Activated T-cell treated with anti-CD3 and anti-CD28 coated beads, Interleukin-2, amount 50 U/mL, for 4 hours (primary cell): Measurements from ENCODE around the gene NTRK2. TPM values are rescaled to one million over a fixed set of nuclear protein-coding genes. Genes with fewer than 3 reads are reported as not detected.

ENCODE experiments used
- ATAC-seq, 2 donors: fragments of 200-7000 bp; cut with Tn5 transposase; one replicate each; pipeline ENCODE4 v1.10.0; 2021
- DNase-seq: peaks from one replicate; pipeline ENCODE4 v3.0.0-alpha.2; 2020
- H3K27me3 Mint-ChIP-seq: one replicate; pipeline ENCODE4 v1.8.0; 2021; ENCODE audit warnings: low read depth, mixed read lengths
- H3K36me3 Mint-ChIP-seq: one replicate; pipeline ENCODE4 v1.8.0; 2022; ENCODE audit warnings: mixed read lengths; ENCODE audit not compliant: insufficient read depth
- H3K4me1 Mint-ChIP-seq: one replicate; pipeline ENCODE4 v1.8.0; 2021; ENCODE audit warnings: low read depth, mixed read lengths
- H3K4me3 Mint-ChIP-seq: one replicate; pipeline ENCODE4 v1.8.0; 2021; ENCODE audit warnings: mild to moderate bottlenecking, moderate library complexity, mixed read lengths
- H3K9me3 Mint-ChIP-seq: one replicate; pipeline ENCODE4 v1.8.0; 2021; ENCODE audit warnings: mixed read lengths
- total RNA-seq, 3 donors: library from RNA; stranded (reverse); gene quantifications; one replicate each; pipeline ENCODE4 v1.2.1, GENCODE V29; 2021

Gene NTRK2
- total RNA-seq, 3 donors from 2014 or later, result 0.18 to 0.82 (median 0.38) TPM

GRCh38 chr9:85038061-85038460 is 368.5 kb downstream of the NTRK2 start:
- peaks cover 2% of the 10 kb centered on the region for H3K9me3 Mint-ChIP-seq
- DNase-seq (no peak), ATAC-seq (no peak)
- H3K4me3 Mint-ChIP-seq, result no peak overlapping the region
- H3K4me1 Mint-ChIP-seq, result no peaks in the 10 kb centered on the region
- peaks cover 3% of the 10 kb centered on the region for H3K27me3 Mint-ChIP-seq
- no peaks in the 10 kb centered on the region for H3K36me3 Mint-ChIP-seq

- Mint-ChIP-seq H3K9me3 (no peaks in the 10 kb centered on the region), H3K4me1 (no peaks in the 10 kb centered on the region), H3K27me3 (no peaks in the 10 kb centered on the region), H3K4me3 (no peak overlapping the region), H3K36me3 (no peaks in the 10 kb centered on the region)
- ATAC-seq (no peak), DNase-seq (no peak)
Observed at GRCh38 chr9:85038824-85039608, 369.5 kb downstream of the NTRK2 start.

- Mint-ChIP-seq H3K36me3 (no peaks in the 10 kb centered on the region), H3K4me3 (no peak overlapping the region), H3K4me1 (no peaks in the 10 kb centered on the region), H3K27me3 (no peaks in the 10 kb centered on the region), H3K9me3 (no peaks in the 10 kb centered on the region)
- no peak for ATAC-seq
- DNase-seq, result no peak
Observed at GRCh38 chr9:85040146-85040545, 370.6 kb downstream of the NTRK2 start.

GRCh38 chr9:85040821-85041465 is 371.4 kb downstream of the NTRK2 start:
- DNase-seq (no peak), ATAC-seq (no peak)
- no peaks in the 10 kb centered on the region for H3K9me3 Mint-ChIP-seq
- no peaks in the 10 kb centered on the region for H3K27me3 Mint-ChIP-seq
- no peaks in the 10 kb centered on the region for H3K4me1 Mint-ChIP-seq
- H3K36me3 Mint-ChIP-seq, result no peaks in the 10 kb centered on the region
- no peak overlapping the region for H3K4me3 Mint-ChIP-seq

- no peak overlapping the region for H3K4me3 Mint-ChIP-seq
Observed at GRCh38 chr9:85041466-85042137, 372.1 kb downstream of the NTRK2 start.

GRCh38 chr9:85042981-85043647 is 373.6 kb downstream of the NTRK2 start:
- ATAC-seq, result no peak
- Mint-ChIP-seq H3K36me3 (no peaks in the 10 kb centered on the region), H3K4me1 (no peaks in the 10 kb centered on the region), H3K4me3 (no peak overlapping the region), H3K27me3 (no peaks in the 10 kb centered on the region), H3K9me3 (no peaks in the 10 kb centered on the region)
- no peak for DNase-seq

More at GRCh38 chr9:85041466-85042137, 372.1 kb downstream of the NTRK2 start:
- Mint-ChIP-seq H3K4me1 (no peaks in the 10 kb centered on the region), H3K36me3 (no peaks in the 10 kb centered on the region), H3K9me3 (no peaks in the 10 kb centered on the region), H3K27me3 (no peaks in the 10 kb centered on the region)
- no peak for ATAC-seq
- DNase-seq, result no peak

- Mint-ChIP-seq H3K27me3 (no peaks in the 10 kb centered on the region), H3K9me3 (no peaks in the 10 kb centered on the region), H3K4me1 (no peaks in the 10 kb centered on the region), H3K36me3 (no peaks in the 10 kb centered on the region), H3K4me3 (no peak overlapping the region)
- DNase-seq (no peak), ATAC-seq (no peak)
Observed at GRCh38 chr9:85045271-85045670, 375.7 kb downstream of the NTRK2 start.

GRCh38 chr9:85046475-85046874 is 376.9 kb downstream of the NTRK2 start:
- no peak for ATAC-seq
- H3K4me3 Mint-ChIP-seq, result no peak overlapping the region
- no peaks in the 10 kb centered on the region for H3K36me3 Mint-ChIP-seq
- H3K9me3 Mint-ChIP-seq, result no peaks in the 10 kb centered on the region
- no peaks in the 10 kb centered on the region for H3K27me3 Mint-ChIP-seq
- no peak for DNase-seq
- H3K4me1 Mint-ChIP-seq, result no peaks in the 10 kb centered on the region

- peaks cover 7% of the 10 kb centered on the region for H3K27me3 Mint-ChIP-seq
- ATAC-seq (no peak), DNase-seq (no peak)
- H3K4me3 Mint-ChIP-seq, result no peak overlapping the region
- no peaks in the 10 kb centered on the region for H3K9me3 Mint-ChIP-seq
- no peaks in the 10 kb centered on the region for H3K4me1 Mint-ChIP-seq
- H3K36me3 Mint-ChIP-seq, result no peaks in the 10 kb centered on the region
Observed at GRCh38 chr9:85053206-85053786, 383.8 kb downstream of the NTRK2 start.

- H3K36me3 Mint-ChIP-seq, result no peaks in the 10 kb centered on the region
- ATAC-seq (no peak), DNase-seq (no peak)
- H3K4me1 Mint-ChIP-seq, result no peaks in the 10 kb centered on the region
- H3K4me3 Mint-ChIP-seq, result no peak overlapping the region
- H3K27me3 Mint-ChIP-seq, result peaks cover 7% of the 10 kb centered on the region
- H3K9me3 Mint-ChIP-seq, result no peaks in the 10 kb centered on the region
Observed at GRCh38 chr9:85054017-85054416, 384.5 kb downstream of the NTRK2 start.

- H3K36me3 Mint-ChIP-seq, result no peaks in the 10 kb centered on the region
- ATAC-seq (no peak), DNase-seq (no peak)
- H3K9me3 Mint-ChIP-seq, result no peaks in the 10 kb centered on the region
- H3K4me1 Mint-ChIP-seq, result no peaks in the 10 kb centered on the region
- H3K4me3 Mint-ChIP-seq, result no peak overlapping the region
- peaks cover 7% of the 10 kb centered on the region for H3K27me3 Mint-ChIP-seq
Observed at GRCh38 chr9:85055506-85056202, 386.1 kb downstream of the NTRK2 start.

GRCh38 chr9:85056203-85056572 is 386.7 kb downstream of the NTRK2 start:
- no peak for ATAC-seq
- Mint-ChIP-seq H3K4me1 (no peaks in the 10 kb centered on the region), H3K9me3 (no peaks in the 10 kb centered on the region), H3K36me3 (no peaks in the 10 kb centered on the region), H3K4me3 (no peak overlapping the region), H3K27me3 (peaks cover 7% of the 10 kb centered on the region)
- no peak for DNase-seq

- H3K9me3 Mint-ChIP-seq, result no peaks in the 10 kb centered on the region
- ATAC-seq, result no peak
- no peaks in the 10 kb centered on the region for H3K36me3 Mint-ChIP-seq
- H3K27me3 Mint-ChIP-seq, result no peaks in the 10 kb centered on the region
- H3K4me3 Mint-ChIP-seq, result no peak overlapping the region
- no peaks in the 10 kb centered on the region for H3K4me1 Mint-ChIP-seq
- no peak for DNase-seq
Observed at GRCh38 chr9:85061969-85062368, 392.4 kb downstream of the NTRK2 start.
